HCEC 1CT (cell line): Measurements from ENCODE around the gene JPH4.
A peak's percentile ranks its signal among the peaks of the same experiment; 100 is the strongest.

Source experiments
- DNase-seq: peaks from one replicate; pipeline ENCODE4 v3.0.0-alpha.2; 2017

Gene JPH4

GRCh38 chr14:23561873-23562821, 16.4 kb downstream of the JPH4 start:
- DNase-seq, result peak; percentile 72

- DNase-seq, result no peak
Observed at GRCh38 chr14:23561259-23561658, 17.3 kb downstream of the JPH4 start.

GRCh38 chr14:23559926-23560520, 18.6 kb downstream of the JPH4 start:
- no peak for DNase-seq

- DNase-seq, result peak; percentile 65
Observed at GRCh38 chr14:23559010-23559925, 19.3 kb downstream of the JPH4 start.

GRCh38 chr14:23558346-23559009, 20.1 kb downstream of the JPH4 start:
- DNase-seq, result no peak

GRCh38 chr14:23557946-23558345, 20.6 kb downstream of the JPH4 start:
- no peak for DNase-seq

GRCh38 chr14:23557521-23557920, 21.1 kb downstream of the JPH4 start:
- no peak for DNase-seq

GRCh38 chr14:23556700-23557440, 21.7 kb downstream of the JPH4 start:
- DNase-seq, result no peak

GRCh38 chr14:23555882-23556699, 22.5 kb downstream of the JPH4 start, which contains the start of gene THTPA:
Gene THTPA (plus strand): TSS chr14:23556271. CDS start chr14:23556758, 487 bp downstream.
- DNase-seq, result peak; percentile 84

- DNase-seq, result no peak
Observed at GRCh38 chr14:23555533-23555881, 23.1 kb downstream of the JPH4 start.

GRCh38 chr14:23551266-23552028, 27.1 kb downstream of the JPH4 start, which contains the start of gene ZFHX2:
Gene ZFHX2 (minus strand): TSS chr14:23551765. CDS start chr14:23535325, 16,440 bp downstream.
- DNase-seq, result peak; percentile 58

- no peak for DNase-seq
Observed at GRCh38 chr14:23550812-23551265, 27.8 kb downstream of the JPH4 start.

- no peak for DNase-seq
Observed at GRCh38 chr14:23550131-23550811, 28.3 kb downstream of the JPH4 start.

- no peak for DNase-seq
Observed at GRCh38 chr14:23548351-23549318, 30.0 kb downstream of the JPH4 start.

- DNase-seq, result no peak
Observed at GRCh38 chr14:23547924-23548323, 30.7 kb downstream of the JPH4 start.

GRCh38 chr14:23546450-23547035, 32.0 kb downstream of the JPH4 start:
- no peak for DNase-seq

GRCh38 chr14:23545740-23546365, 32.7 kb downstream of the JPH4 start:
- DNase-seq, result no peak
